Osteoblast (primary cell): ENCODE data around the gene FAF2. TPM values are rescaled to one million over a fixed set of nuclear protein-coding genes. Genes with fewer than 3 reads are reported as not detected.

Experiments
- DNase-seq: peaks from one replicate; pipeline ENCODE4 v3.0.0; 2011; ENCODE audit warnings: low spot score, mixed read lengths; ENCODE audit not compliant: insufficient read length; ENCODE audit errors: missing footprints
- H2AFZ ChIP-seq: 2 replicates; pipeline ENCODE4 v1.6.0; 2011; ENCODE audit warnings: mild to moderate bottlenecking, low read length
- H3K27ac ChIP-seq: 2 replicates; pipeline ENCODE4 v1.5.1; 2011; ENCODE audit warnings: mild to moderate bottlenecking, low read depth, low read length, moderate library complexity
- H3K27me3 ChIP-seq: 2 replicates; pipeline ENCODE4 v1.6.0; 2012; ENCODE audit warnings: mild to moderate bottlenecking, control low read depth, inconsistent platforms, low read length, moderate library complexity; ENCODE audit not compliant: insufficient read depth
- H3K36me3 ChIP-seq: 2 replicates; pipeline ENCODE4 v1.5.1; 2011; ENCODE audit warnings: mild to moderate bottlenecking, low read length, control low read depth, moderate library complexity; ENCODE audit not compliant: insufficient read depth
- H3K4me1 ChIP-seq: 2 replicates; pipeline ENCODE4 v1.5.1; 2011; ENCODE audit warnings: mild to moderate bottlenecking, low read length, control low read depth, moderate library complexity; ENCODE audit not compliant: insufficient read depth
- H3K4me2 ChIP-seq: 2 replicates; pipeline ENCODE4 v1.6.0; 2011; ENCODE audit warnings: mild to moderate bottlenecking, low read length; ENCODE audit not compliant: insufficient read depth
- H3K4me3 ChIP-seq: fragments of 200-600 bp; sonication (generic); 3 replicates; pipeline ENCODE4 v1.5.1; 2012; ENCODE audit warnings: mild to moderate bottlenecking, low read length, inconsistent platforms; ENCODE audit not compliant: insufficient read depth
- H3K79me2 ChIP-seq: 2 replicates; pipeline ENCODE4 v1.6.0; 2012; ENCODE audit warnings: mild to moderate bottlenecking, low read length, control low read depth, inconsistent platforms; ENCODE audit not compliant: insufficient read depth
- H3K9me3 ChIP-seq: 2 replicates; pipeline ENCODE4 v1.5.1; 2011; ENCODE audit warnings: low read depth, low read length, control low read depth
- H4K20me1 ChIP-seq: 2 replicates; pipeline ENCODE4 v1.6.0; 2012; ENCODE audit warnings: mild to moderate bottlenecking, low read length, control low read depth; ENCODE audit not compliant: insufficient read depth
- CTCF ChIP-seq: IDR thresholded peaks from 2 replicates; pipeline ENCODE4 v1.5.1; 2011; ENCODE audit warnings: mild to moderate bottlenecking, low read depth, low read length, moderate library complexity; ENCODE audit errors: extremely low read depth
- total RNA-seq: library from RNA; depleted of rRNA; stranded (reverse); fragments of >200 nt; gene quantifications from 2 replicates; pipeline ENCODE4 v1.2.3, GENCODE V29; 2012

Gene FAF2
- total RNA-seq, 1 donor = 40.2 TPM

GRCh38 chr5:176492431-176492830 is 44.2 kb downstream of the FAF2 start:
- Histone ChIP-seq H3K79me2 (peaks cover 20% of the 10 kb centered on the region), H4K20me1 (peaks cover 8% of the 10 kb centered on the region), H3K4me3 (no peak overlapping the region), H3K27me3 (no peaks in the 10 kb centered on the region), H3K36me3 (peaks cover 72% of the 10 kb centered on the region), H3K4me1 (peaks cover 14% of the 10 kb centered on the region), H3K4me2 (no peak overlapping the region), H2AFZ (no peak overlapping the region), H3K27ac (no peak overlapping the region), H3K9me3 (no peaks in the 10 kb centered on the region)
- TF ChIP-seq CTCF = no peak
- no peak for DNase-seq

DNA sequence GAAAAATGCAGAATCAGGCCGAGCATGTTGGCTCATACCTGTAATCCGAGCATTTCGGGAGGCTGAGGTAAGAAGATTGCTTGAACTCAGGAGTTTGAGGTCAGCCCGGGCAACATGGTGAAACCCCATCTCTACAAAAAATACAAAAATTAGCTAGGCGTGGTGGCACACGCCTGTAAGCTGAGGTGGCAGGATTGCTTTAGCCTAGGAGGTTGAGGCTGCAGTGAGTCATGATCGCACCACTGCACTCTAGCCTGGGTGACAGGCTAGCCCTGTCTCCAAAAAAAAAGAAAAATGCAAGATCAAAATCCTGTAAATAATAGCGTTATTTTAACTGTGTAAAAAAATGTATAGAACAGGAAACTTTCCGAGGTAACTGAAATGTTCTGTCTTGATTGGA is 49.7 kb downstream of the FAF2 start:
- peaks cover 62% of the 10 kb centered on the region for H3K36me3 ChIP-seq
- no peaks in the 10 kb centered on the region for H4K20me1 ChIP-seq
- no peak overlapping the region for H2AFZ ChIP-seq
- no peaks in the 10 kb centered on the region for H3K9me3 ChIP-seq
- DNase-seq = no peak
- no peaks in the 10 kb centered on the region for H3K27me3 ChIP-seq
- no peak overlapping the region for H3K4me3 ChIP-seq
- peaks cover 21% of the 10 kb centered on the region for H3K4me1 ChIP-seq
- H3K27ac ChIP-seq = peak overlapping the region; percentile 20
- peaks cover 7% of the 10 kb centered on the region for H3K79me2 ChIP-seq
- no peak overlapping the region for H3K4me2 ChIP-seq
- no peak for TF ChIP-seq CTCF

GRCh38 chr5:176499273-176499672 is 51.1 kb downstream of the FAF2 start:
- Histone ChIP-seq H3K4me2 (no peak overlapping the region), H4K20me1 (no peaks in the 10 kb centered on the region), H2AFZ (no peak overlapping the region), H3K79me2 (peaks cover 2% of the 10 kb centered on the region), H3K36me3 (peaks cover 58% of the 10 kb centered on the region), H3K4me3 (no peak overlapping the region), H3K27ac (no peak overlapping the region), H3K4me1 (peaks cover 21% of the 10 kb centered on the region), H3K9me3 (no peaks in the 10 kb centered on the region), H3K27me3 (no peaks in the 10 kb centered on the region)
- TF ChIP-seq CTCF = no peak
- no peak for DNase-seq

GRCh38 chr5:176500511-176500910 is 52.3 kb downstream of the FAF2 start:
- H3K9me3 ChIP-seq = no peaks in the 10 kb centered on the region
- peaks cover 2% of the 10 kb centered on the region for H3K79me2 ChIP-seq
- no peak for DNase-seq
- no peak for TF ChIP-seq CTCF
- H3K36me3 ChIP-seq = peaks cover 58% of the 10 kb centered on the region
- no peaks in the 10 kb centered on the region for H4K20me1 ChIP-seq
- no peaks in the 10 kb centered on the region for H3K27me3 ChIP-seq
- no peak overlapping the region for H3K4me2 ChIP-seq
- H2AFZ ChIP-seq = no peak overlapping the region
- H3K27ac ChIP-seq = peak overlapping the region; percentile 46
- H3K4me3 ChIP-seq = no peak overlapping the region
- H3K4me1 ChIP-seq = peaks cover 21% of the 10 kb centered on the region
